ENCODE results near the gene PVALEF.
A peak's percentile ranks its signal among the peaks of the same experiment; 100 is the strongest.

The PVALEF gene

DNA sequence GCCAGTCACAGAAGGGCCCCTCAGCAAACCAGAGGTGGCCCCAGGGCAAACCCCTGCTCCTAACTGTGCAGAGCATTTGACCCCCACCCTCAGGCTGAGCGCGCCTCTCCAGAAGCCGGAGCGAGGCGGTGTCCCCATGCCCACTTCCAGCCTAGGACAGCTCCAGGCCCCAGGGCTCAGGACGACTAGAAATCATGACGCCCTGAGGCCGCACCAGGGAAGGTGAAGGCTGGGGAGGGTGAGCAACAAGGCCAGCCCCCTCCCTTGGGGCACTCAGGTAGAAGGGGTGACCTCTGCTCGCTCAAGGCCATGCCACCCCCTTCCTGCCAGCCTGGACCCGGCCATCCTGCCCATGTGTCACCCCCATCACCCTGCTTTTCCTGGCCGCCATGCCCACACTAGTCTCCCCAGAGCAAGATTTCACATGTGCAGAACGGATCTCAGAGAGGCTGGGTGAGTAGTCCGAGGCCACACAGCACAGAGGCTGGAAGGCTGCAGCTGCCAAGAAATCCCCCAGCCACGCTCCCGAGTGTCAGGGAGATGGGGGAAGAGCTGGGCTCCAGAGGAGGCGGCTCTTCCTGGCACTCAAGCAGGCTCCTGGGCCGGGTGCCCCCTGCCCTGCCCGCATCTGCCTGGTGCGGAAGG is 2.1 kb upstream of the PVALEF start:
- no peak for DNase-seq

DNA sequence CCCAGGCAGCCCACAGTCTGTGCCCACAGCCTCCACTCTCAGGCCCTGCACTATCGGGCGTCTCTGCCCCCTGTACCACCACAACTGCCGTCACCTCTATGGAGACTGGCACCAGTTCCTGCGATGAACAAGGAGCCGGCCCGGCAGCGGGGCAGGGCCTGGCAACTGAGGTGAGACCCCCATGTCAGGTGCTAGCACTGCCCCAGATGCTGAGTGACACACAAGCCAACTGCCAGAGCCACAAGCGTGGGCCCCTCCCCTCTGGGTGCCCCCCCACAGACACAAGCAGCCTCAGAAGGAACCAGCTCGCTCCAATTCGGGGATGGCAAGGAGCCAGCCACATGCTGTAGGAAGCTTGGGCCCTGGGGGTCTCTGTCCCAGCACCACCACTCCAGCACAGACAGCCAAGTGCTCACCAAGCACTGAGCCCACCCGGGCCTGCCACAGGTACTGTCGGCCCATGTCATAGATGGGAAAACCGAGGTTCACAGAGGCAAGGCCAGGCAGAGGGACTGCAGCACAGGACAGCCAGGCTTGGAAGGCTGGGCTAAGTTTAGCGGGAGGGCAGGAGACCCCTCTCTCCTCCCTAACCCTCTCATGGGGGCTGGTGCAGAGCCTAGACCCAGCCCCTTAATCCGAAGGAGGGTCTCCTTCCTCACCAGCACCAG is 1.5 kb upstream of the PVALEF start:
- no peak for DNase-seq

DNA sequence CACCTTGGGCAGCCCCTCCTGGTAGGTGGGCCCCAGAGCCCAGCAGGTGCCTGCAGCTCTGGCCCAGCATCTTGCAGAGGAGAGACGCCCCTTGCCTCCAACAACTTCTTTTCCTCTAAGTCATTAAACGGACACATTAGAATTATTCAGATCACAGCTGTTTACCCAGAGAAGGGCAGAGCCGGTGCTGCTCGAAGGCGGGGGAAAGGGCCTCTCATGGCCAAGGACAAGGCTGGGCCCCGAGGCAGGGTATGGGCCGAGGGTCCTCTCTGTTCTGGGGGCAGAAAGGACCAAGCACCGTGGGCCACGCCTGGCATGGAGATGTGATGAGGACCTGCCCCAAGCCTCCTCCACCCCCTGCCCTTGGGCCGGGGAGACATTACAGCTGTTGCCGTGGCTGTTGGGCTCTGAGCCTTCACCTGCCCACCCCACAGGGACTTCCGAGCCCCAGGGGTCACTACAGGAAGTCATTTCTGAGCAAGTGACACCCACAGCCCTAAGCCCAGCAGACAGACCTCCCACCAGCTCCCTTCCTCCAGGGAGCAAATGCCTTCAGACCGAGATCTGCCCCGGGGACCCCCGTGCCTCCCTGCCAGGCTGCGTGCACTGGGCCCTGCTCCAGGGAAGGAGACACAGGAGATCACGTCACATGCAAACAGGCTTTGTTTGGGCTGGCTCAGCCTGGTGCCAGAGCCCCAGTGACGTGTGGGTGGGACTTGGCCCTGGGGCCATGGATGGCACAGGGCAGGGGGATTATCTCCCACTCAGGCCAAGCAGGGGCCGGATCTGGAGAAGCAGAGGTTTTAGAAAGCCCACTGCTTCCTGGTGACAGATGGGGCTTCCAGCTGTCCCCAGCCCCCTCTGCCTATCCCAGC is 699 bp upstream of the PVALEF start:
- DNase-seq = no peak

DNA sequence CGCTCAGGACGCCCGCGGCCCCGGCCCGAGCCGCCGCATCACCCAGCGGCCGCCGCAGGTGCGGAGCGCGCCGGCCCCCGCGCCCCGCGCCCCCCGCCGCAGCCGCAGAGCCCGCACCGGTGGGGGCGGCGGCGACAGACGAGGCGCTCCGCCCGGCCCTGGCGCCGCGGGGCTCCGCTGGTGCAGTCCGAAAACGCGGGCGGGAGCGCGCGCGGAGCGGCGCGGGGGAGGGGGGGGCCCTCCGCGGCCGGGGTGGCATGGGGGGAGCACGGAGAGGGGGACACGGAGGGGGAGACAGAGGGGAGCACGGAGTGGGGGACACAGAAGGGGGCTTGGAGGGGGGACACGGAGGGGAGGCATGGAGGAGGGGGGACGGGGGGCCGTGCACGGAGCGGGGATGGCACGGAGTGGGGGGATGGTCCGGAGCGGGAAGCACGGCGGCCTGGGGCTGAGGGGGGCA is 756 bp downstream of the PVALEF start, which contains the start of gene AATK:
TSS of gene AATK (minus strand) at position 189 of the 460 bp plus-strand sequence. CDS start 229 bp downstream, outside the sequence.
- no peak for DNase-seq

DNA sequence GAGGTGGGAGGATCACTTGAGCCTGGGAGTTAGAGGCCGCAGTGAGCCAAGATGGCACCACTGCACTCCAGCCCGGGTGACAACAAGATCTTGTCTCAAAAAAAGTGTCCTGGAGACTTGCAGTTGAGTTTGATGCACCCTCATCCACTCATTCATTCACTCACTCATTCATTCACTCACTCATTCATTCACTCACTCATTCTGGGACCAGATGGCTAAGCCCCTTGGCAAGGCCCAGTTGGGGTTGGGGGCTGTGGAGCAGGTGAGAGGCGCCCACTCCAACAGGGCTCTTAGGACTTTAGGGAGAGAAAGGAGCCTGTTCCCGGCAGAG is 1.9 kb downstream of the PVALEF start:
- DNase-seq = no peak

DNA sequence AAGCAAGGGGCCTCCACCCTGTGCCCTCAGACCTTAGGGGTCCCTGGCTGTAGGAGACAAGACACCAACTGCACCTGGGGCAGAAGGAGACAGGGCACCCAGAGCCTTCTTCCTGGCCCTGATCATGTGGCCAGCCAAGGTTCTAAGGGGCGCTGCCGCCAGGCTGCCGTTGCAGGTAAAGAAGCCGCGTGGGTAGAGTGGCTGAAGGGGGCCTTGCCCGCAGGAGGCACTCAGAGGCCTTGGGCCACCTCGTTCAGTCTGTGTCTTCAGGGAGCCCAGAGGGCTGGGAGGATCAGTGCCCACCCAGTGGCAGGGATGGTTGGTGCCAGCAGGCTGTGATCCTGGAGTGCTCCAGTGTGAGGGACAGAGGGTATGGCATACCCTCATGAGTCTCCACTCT is 2.3 kb downstream of the PVALEF start:
- no peak for DNase-seq

DNA sequence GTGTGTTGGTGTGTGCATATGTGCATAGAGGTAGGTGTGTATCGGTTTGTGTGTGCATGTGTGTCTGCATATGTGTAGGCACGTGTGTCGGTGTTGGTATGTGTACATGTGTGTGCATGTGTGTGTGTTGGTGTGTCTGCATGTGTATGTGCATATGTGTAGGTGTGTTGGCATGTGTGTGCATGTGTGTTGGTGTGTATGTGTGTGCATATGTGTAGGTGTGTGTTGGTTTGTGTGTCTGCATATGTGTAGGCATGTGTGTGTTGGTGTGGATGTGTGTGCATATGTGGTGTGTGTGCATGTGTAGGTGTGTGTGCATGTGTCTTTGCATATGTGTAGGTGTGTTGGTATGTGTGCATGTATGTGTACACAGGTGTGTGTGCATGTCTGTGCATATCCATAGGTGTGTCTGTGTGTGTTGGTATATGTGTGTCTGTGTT is 4.6 kb downstream of the PVALEF start:
- DNase-seq = no peak

DNA sequence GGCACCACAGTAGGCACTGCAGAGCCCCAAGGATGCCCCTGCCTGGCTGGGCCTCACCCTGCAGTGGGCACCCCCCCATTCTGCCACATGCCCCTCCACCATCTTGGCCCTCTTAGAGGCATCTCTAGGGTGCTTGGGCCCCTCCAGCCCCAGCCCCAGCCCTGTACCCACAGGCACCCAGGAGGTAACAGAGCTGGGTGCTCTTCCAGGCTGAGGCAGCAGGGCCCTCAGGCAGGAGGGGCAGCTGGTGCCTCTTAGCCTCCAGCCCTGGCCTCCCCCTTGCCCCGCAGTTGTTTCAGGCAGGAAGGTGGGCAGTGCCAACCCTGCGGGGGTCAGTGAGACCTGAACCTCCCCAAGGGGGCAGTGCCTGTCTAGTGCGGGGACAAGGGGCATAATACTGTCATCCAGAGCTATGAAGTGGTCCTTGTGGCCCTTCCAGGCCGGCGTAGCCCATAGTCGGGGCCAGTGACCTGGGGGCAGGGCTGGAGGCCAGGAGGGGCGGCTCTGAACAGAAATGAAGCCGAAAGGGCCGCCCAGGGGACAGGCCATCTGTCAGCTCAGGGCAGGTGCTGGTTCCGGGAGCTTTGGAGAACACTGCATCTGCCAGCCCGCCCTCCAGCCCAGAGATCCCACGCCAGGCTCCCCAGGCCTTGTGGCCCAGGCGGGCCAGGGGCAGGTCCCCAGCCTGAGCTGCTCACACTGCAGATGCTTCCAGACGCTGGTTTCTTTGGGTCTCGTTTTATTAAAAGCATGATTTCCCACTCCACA is 5.6 kb downstream of the PVALEF start:
- no peak for DNase-seq

DNA sequence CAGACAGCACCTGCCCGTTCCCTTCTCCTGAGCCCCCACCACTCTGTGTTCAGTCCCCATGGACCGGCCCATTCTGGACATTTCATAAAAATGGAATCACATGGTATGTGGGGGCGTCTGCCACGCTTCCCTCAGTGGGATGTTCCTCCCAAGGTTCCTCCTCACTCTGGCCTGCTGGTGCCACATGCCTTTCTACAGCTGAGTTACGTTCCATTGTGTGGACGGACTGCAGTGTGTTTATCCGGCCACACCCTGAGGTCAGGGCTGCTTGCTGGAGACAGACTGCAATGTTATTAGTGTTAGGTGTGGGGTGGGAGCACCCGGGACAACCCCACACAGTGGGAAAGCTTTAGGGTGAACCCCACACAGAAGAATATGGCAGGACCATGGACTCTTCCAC is 6.6 kb downstream of the PVALEF start:
- no peak for DNase-seq

DNA sequence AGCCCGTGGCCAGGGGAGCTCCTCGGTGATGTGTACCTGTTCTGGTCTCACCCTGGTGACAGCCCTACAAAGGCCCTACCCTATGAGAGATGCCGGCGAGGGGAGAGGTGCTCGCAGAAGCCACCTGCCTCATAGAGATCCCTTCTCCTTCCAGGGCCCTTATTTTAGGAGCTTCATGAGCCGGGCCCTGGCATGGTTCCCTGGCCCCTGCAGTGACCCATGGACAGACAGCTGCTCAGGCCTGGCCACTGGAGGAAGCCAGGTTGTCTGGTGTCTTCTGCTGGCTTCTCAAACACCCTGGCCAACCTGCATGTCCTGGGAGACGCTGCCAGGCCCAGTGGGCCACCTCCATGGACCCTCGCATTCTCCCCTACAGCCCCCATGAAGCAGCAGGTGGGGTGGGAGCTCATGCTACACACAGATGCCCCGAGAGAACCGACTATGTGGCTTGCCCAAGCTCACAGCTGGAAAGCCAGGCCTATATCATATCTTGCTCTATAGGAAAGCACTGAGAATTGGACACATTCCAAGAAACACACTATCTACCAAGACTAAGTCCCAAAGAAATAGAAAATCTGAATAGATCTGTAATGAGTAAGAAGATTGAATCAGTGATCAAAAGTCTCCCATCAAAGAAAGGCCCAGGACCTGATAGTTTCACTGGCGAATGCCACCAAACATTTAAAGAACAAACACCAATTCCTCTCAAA is 7.9 kb downstream of the PVALEF start:
- no peak for DNase-seq

DNA sequence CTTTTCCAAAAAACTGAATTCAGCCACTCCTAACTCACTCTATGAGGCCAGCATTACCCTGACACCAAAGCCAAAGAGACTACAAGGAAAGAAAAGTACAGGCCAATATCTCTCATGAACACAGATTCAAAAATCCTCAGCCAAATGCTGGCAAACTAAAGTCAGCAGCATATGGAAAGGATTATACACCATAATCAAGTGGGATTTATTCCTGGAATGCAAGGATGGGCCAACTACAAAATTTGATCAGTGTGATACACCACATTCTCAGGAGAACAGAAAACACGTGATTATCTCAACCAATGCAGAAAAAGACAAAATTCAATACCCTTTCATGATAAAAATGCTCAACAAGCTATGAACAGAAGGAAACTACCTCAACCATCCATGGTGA is 8.5 kb downstream of the PVALEF start:
- DNase-seq = peak; percentile 30

DNA sequence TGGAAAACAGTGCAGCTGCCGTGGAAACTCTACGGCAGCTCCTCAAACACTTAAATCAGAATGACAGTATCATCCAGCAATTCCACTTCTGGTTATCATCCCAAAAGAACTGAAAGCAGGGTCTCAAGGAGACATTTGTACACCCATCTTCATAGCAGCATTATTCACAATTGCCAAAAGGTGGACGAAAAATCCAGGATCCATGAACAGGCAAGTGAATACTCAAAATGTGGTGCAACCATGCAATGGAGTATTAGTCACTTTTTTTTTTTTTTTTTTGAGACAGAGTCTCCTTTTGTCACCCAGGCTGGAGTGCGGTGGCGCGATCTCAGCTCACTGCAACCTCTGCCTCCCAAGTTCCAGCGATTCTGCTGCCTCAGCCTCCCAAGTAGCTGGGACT is 11.4 kb downstream of the PVALEF start:
- no peak for DNase-seq

DNA sequence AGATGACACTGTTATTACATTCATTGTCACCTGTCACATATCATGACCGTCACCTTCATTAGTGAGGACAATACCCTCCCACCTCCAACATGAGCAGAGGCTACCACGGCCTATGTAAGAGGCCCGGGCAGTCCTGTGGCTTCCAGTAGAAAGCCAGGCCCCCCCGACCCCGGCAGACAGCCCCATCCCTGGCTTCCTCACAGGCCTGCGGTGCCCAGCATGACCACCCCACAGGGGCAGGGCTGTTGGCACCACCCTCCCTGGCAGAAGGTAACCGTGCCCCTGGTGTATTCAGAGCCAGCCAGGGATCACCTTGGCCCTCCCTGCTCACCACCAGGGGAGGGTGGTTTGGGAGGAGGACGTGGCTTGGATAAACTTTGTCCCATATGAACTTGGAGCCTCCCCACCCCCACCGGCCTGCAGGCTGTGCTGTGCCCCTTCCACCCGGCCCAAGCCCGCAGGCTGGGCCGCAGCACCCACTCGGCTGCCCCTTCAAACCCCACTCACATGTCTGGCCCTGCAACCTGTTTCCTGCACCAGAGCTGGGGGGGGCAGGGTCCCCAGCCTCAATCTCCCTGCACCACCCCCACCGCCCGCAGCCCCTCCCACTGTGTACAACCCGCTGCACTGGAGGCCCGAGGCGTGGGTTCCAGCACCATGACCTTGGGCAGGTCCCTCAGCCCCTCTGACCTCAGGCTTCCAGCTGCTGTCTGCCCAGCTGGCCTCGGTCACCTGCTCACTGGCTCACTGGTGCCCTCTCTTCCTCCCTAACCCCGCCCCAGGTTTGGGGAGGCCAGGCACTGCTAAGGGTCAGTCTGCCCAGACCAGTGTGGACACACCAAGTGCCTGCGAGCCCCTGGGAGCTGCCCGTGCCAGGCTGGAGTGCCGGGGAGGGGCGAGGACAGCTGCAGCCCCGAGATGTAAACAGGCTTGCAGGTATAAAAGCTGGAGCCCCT is 13.1 kb downstream of the PVALEF start:
- no peak for DNase-seq

DNA sequence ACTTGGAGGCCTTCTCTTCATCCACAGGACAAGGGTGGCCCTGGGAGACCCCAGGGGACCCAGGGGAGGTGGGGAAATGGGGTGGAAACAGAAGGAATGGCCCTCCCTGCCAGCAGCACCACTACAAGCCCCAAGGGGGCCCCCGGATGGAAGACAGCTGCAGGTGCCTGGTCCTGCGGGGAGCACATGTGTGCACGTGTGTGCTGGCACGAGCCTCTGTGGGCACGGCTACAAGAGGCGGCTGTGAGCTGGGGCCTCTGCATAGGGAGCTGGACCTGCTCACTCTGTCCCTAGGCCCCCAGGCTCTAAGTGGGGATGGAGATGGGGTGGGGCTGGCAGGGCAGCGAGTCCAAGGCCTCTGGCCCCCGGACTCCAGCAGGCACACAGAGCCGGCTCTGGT is 13.9 kb downstream of the PVALEF start:
- DNase-seq = no peak

DNA sequence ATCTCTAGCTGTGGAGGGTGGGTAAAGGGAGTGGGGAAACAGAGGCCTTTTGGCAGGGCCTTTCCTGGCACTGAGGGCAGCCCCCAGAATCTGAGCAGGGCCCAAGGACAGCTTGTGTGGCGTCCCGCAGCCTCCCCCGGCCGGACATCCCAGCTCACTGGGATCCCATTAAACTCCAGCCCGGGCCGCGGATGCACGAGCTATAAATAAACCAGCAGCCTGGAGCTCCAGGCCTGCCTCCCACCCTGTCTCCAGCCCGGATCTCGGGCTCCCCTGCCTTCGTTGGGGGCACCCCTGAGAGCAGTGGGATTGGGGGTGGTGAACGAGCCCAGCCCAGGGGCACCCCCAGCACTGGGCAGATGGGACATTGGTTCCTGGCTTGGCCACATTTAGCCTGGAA is 14.6 kb downstream of the PVALEF start:
- DNase-seq = no peak

DNA sequence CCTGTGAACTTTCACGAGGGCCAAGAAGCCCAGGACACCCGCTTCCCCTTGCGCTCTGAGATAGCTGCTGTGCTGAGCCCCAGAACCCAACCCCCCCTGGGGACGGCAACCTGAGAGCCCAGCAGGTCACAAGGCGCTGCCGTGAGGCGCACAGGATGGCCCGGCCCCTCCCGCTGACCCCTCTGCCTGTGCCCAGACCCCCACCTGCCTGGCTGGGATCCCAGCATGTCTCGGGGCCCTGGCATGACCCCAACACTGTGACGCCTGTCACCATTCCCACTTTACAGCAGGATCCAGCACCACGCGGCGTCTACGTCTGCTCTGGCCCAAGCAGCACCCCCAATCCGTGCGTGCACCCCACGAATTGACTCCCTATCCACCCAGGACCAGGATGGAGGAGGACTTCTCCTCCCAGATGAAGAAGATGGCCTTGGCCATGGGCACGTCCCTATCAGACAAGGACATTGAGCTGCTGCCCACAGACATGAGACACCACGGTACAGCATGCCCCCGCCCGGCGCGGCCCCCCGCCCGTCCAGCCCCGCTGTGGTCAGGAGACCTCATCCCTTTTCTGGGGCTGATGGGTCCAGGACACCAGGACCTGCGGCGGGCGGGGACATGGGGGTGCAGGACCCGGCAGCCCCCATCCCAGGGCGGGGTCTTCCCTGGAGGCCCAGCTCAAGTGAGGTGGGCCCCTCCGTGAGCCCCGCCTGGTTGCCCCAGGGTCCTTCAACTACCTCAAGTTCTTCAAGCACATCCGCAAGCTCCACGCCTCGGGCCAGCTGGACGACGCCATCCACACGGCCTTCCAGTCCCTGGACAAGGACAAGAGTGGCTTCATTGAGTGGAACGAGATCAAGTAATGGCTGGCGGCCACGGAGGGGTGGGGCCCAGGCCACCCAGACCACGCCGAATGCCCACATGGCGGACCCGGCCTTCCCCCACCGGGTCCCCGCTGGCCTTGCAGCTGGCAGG is 15.8 kb downstream of the PVALEF start:
- DNase-seq = no peak

DNA sequence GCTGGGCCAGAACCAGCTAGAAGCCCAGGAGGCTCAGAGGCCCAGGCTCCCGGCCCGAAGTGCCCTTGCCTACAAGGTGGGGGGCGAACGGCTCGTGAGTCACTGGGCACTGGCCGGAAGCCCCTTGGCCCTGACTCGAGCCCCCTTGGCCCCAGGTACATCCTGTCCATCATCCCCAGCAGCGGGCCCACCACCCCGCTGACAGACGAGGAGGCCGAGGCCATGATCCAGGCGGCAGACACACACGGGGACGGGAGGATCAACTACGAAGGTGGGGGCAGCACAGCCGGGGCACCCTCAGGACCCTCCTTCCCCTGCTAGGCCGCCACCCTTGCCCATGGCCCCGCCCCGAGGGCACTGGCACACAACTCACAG is 16.5 kb downstream of the PVALEF start:
- no peak for DNase-seq

DNA sequence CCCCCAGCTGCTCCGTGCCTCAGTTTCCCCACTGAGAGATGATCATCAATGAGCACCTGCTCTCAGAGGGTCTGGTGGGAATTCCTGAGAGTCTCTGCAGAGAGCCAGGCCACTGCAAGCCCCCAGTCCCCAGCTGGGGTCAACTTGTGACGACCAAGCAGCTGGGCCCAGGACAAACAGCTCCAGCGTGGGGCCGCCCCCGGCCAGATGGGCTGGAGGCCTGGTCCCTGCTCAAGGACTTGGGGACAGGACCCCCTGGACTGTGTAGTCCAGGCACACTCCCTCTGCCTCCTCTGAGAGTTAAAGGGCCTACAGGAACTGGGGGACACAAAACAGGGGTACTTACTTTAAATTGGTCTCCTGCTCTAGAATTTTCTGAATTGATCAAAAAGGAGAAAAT is 17.3 kb downstream of the PVALEF start:
- DNase-seq = no peak

DNA sequence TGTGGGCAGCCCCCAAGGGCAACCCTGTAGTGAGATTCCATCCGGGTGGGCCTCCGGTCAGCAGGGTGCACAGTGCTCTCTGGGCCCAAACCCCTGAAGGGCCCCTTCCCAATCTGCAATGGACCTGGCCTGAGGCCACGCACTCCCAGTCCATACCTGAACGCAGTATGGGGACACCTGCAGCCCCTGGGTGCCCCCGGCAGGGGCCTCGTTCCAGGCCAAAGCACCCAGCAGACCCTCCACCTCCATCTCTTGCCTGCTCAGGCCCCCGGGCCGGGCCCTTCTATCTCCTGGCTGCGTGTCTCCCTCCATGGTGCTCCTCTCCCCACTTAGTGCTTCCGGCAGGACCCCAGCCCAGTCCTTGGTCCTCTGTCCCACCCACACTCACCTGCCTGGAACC is 18.0 kb downstream of the PVALEF start:
- no peak for DNase-seq

DNA sequence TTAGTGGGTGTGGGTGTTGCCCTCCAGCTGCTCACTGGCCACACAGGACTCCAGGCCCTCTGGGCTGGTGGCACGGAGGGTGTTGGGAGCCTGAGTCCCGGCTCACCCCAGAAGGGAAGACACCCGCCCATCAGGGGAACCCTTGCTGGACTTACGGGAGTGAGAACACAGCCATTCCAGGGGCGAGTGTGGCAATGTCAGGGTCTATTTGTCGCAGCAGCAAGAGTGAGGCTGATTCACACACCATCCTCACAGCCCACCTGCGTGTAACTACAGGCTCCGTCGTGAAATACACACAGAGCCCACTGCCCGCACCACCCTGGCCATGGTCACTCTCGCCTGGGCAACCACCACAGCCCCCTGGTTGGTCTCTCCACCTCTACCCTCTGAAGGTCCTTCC is 18.5 kb downstream of the PVALEF start:
- DNase-seq = no peak
